A549 (cell line): ENCODE results near the gene CEP128. TPM values are rescaled to one million over a fixed set of nuclear protein-coding genes. Genes with fewer than 3 reads are reported as not detected.
A peak's percentile ranks its signal among the peaks of the same experiment; 100 is the strongest.

Experiments
- ATAC-seq, 2 experiments: fragments of 200-7000 bp in 1 of 2; fragments of >200 bp in 1 of 2; cut with Nextera tagmentation in 1 of 2; cut with Tn5 transposase in 1 of 2; 3 replicates each; pipeline versions ENCODE4 v1.8.0 to v1.9.1; 2018 to 2020; ENCODE audit warnings: mild to moderate bottlenecking in 1 of 2, moderate library complexity in 1 of 2
- CTCF ChIA-PET: fragments of 300-600 bp; sonication (Branson Sonifier 250); formaldehyde crosslinking; extraction: SDS; loops from one replicate; lab custom pipeline; 2021; ENCODE audit warnings: antibody characterized with exemption, inconsistent platforms; lab: Yijun Ruan, JAX
- POLR2A ChIA-PET: fragments of 350-600 bp; formaldehyde crosslinking; extraction: SDS; loops from one replicate; lab custom pipeline; 2021; ENCODE audit warnings: antibody characterized with exemption, inconsistent platforms; lab: Yijun Ruan, JAX
- DNase-seq, 2 experiments: peaks; one replicate each; pipeline versions ENCODE4 v3.0.0 to v3.0.0-alpha.2; 2011 to 2016; ENCODE audit warnings: low read depth in 1 of 2, low spot score in 1 of 2
- FAIRE-seq: peaks from 2 replicates; lab custom pipeline; 2011; peaks lifted over from hg19 to GRCh38; lab: Jason Lieb, UNC
- H3K27ac ChIP-seq, 2 experiments: fragments of >200 bp; sonication (Bioruptor Twin); formaldehyde crosslinking; 3 replicates each; pipeline ENCODE4 v1.5.1; 2016 to 2017
- H3K4me1 ChIP-seq: fragments of >200 bp; sonication (Bioruptor Twin); formaldehyde crosslinking; 3 replicates; pipeline ENCODE4 v1.6.1; 2016
- H3K4me2 ChIP-seq: fragments of >200 bp; sonication (Bioruptor Twin); formaldehyde crosslinking; 3 replicates; pipeline ENCODE4 v1.6.1; 2016
- H3K4me3 ChIP-seq: fragments of >200 bp; sonication (Bioruptor Twin); formaldehyde crosslinking; 3 replicates; pipeline ENCODE4 v1.5.1; 2016
- H3K9me3 ChIP-seq: fragments of >200 bp; sonication (Bioruptor Twin); formaldehyde crosslinking; 3 replicates; pipeline ENCODE4 v1.6.1; 2016
- E2F6 ChIP-seq: IDR thresholded peaks from 2 replicates; pipeline ENCODE4 v1.6.1; 2012; ENCODE audit warnings: low read depth, borderline replicate concordance
- EHMT2 ChIP-seq: fragments of 200-600 bp; sonication (generic); IDR thresholded peaks from 2 replicates; pipeline ENCODE4 v1.6.1; 2016; ENCODE audit warnings: antibody characterized with exemption, low read depth, mild to moderate bottlenecking, moderate library complexity
- FOSL2 ChIP-seq, 2 experiments: fragments of 450-650 bp in 1 of 2; fragments of >200 bp in 1 of 2; sonication (Bioruptor Twin) in 1 of 2; formaldehyde crosslinking; IDR thresholded peaks; 2 replicates each; pipeline versions ENCODE4 v1.5.0 to v1.6.1; 2016 to 2020; ENCODE audit warnings: mild to moderate bottlenecking in 1 of 2, moderate library complexity in 1 of 2
- FOXS1 ChIP-seq: fragments of 250-450 bp; sonication (Bioruptor Pico); IDR thresholded peaks from 2 replicates; pipeline ENCODE4 v1.5.0; 2020; ENCODE audit warnings: mild to moderate bottlenecking, moderate library complexity
- HEYL ChIP-seq: fragments of 250-450 bp; sonication (Bioruptor Pico); IDR thresholded peaks from 2 replicates; pipeline ENCODE4 v1.8.0; 2021; ENCODE audit warnings: mild to moderate bottlenecking, moderate library complexity
- HMGXB4 ChIP-seq: fragments of 250-450 bp; sonication (Bioruptor Pico); IDR thresholded peaks from 2 replicates; pipeline ENCODE4 v1.5.0; 2021; ENCODE audit warnings: mild to moderate bottlenecking, moderate library complexity, borderline replicate concordance
- JUN ChIP-seq, 2 experiments: fragments of >200 bp; sonication (Bioruptor Twin); formaldehyde crosslinking; IDR thresholded peaks; 2 replicates in 1 of 2; 3 replicates in 1 of 2; pipeline ENCODE4 v1.6.1; 2016 to 2017
- MAFK ChIP-seq: fragments of 450-650 bp; IDR thresholded peaks from 2 replicates; pipeline ENCODE4 v1.6.1; 2014; ENCODE audit not compliant: partially characterized antibody
- MYC ChIP-seq: IDR thresholded peaks from 2 replicates; pipeline ENCODE4 v1.6.1; 2012; ENCODE audit warnings: mild to moderate bottlenecking, inconsistent platforms, low read length, improper control_type of control experiment, borderline replicate concordance
- PHF8 ChIP-seq: fragments of 200-600 bp; sonication (generic); IDR thresholded peaks from 2 replicates; pipeline ENCODE4 v1.6.1; 2016; ENCODE audit warnings: low read depth, mild to moderate bottlenecking, antibody characterized with exemption, moderate library complexity, borderline replicate concordance
- POLR2A ChIP-seq: IDR thresholded peaks from 2 replicates; pipeline ENCODE4 v1.6.1; 2012; ENCODE audit warnings: mild to moderate bottlenecking, low read length
- RAD21 ChIP-seq, 2 experiments: fragments of >200 bp in 1 of 2; sonication (Bioruptor Twin) in 1 of 2; formaldehyde crosslinking in 1 of 2; IDR thresholded peaks in 1 of 2; conservative IDR thresholded peaks in 1 of 2; 2 replicates in 1 of 2; 3 replicates in 1 of 2; pipeline ENCODE4 v1.6.1; 2012 to 2018; ENCODE audit warnings: inconsistent platforms in 1 of 2
- RARB ChIP-seq: fragments of 250-450 bp; sonication (Bioruptor Pico); IDR thresholded peaks from 2 replicates; pipeline ENCODE4 v1.8.0; 2021; ENCODE audit warnings: mild to moderate bottlenecking, moderate library complexity
- REST ChIP-seq: fragments of 200-600 bp; sonication (generic); IDR thresholded peaks from 2 replicates; pipeline ENCODE4 v1.6.1; 2016; ENCODE audit warnings: antibody characterized with exemption, mild to moderate bottlenecking, moderate library complexity
- RFX5 ChIP-seq: fragments of 450-650 bp; IDR thresholded peaks from 2 replicates; pipeline ENCODE4 v1.7.1; 2014; ENCODE audit warnings: antibody characterized with exemption, mild to moderate bottlenecking, moderate library complexity
- SREBF2 ChIP-seq: fragments of 450-650 bp; IDR thresholded peaks from 2 replicates; pipeline ENCODE4 v1.6.1; 2014; ENCODE audit warnings: mild to moderate bottlenecking, moderate library complexity
- TP53 ChIP-seq: fragments of 250-450 bp; sonication (Bioruptor Pico); IDR thresholded peaks from 2 replicates; pipeline ENCODE4 v1.5.0; 2021; ENCODE audit warnings: mild to moderate bottlenecking, moderate library complexity
- ZFP36 ChIP-seq: fragments of 450-650 bp; IDR thresholded peaks from 2 replicates; pipeline ENCODE4 v1.6.1; 2014; ENCODE audit warnings: borderline replicate concordance; ENCODE audit not compliant: partially characterized antibody
- whole genome bisulfite sequencing: methylation state at CpG from one replicate; pipeline ENCODE4 v1.1.6; 2017; ENCODE audit errors: missing lambda C conversion rate; 5-methylcytosine and 5-hydroxymethylcytosine counted together
- polyA plus RNA-seq, 4 experiments: library from polyadenylated mRNA; depleted of rRNA in 3 of 4; stranded (reverse); fragments of >200 nt; fragmentation: RNase III in 1 of 4; extraction: RNeasy Plus Mini Kit Qiagen cat#74134 plus additional on column Dnase treatment in 1 of 4; gene quantifications; 2 replicates in 3 of 4; 3 replicates in 1 of 4; pipeline ENCODE4 v1.2.3, GENCODE V29; 2011 to 2017
- TF ChIP-seq, protein P1 (sequence below): fragments of 450-650 bp; IDR thresholded peaks from 2 replicates; pipeline ENCODE4 v1.6.1; 2014; ENCODE audit warnings: antibody characterized with exemption
- TF ChIP-seq, protein P2 (sequence below): fragments of >200 bp; sonication (Bioruptor Twin); formaldehyde crosslinking; IDR thresholded peaks from 2 replicates; pipeline ENCODE4 v1.6.1; 2016
- TF ChIP-seq, protein P3 (sequence below): IDR thresholded peaks from 2 replicates; pipeline ENCODE4 v1.6.1; 2012
- TF ChIP-seq, protein P4 (sequence below): fragments of >200 bp; sonication (Bioruptor Twin); formaldehyde crosslinking; IDR thresholded peaks from 3 replicates; pipeline ENCODE4 v1.5.1; 2016
- TF ChIP-seq, protein P5 (sequence below): fragments of 150-350 bp; IDR thresholded peaks from 2 replicates; pipeline ENCODE4 v1.6.1; 2014; ENCODE audit warnings: low read depth, mild to moderate bottlenecking, low read length

Gene CEP128
- polyA plus RNA-seq, 2 of the 4 experiments (the other 2 are of a cell fraction) = 5.8 to 7.0 TPM

GRCh38 chr14:80776186-80776585 lies 165.4 kb downstream of the CEP128 start:
- DNase-seq = no peak
- ATAC-seq = no peak
- no peak overlapping the region for H3K4me3 ChIP-seq
- ChIA-PET POLR2A (no interaction called here), CTCF (no interaction called here)
- no peak overlapping the region for H3K4me2 ChIP-seq
- TF ChIP-seq FOSL2 (IDR thresholded peaks at IDR 0.05) (no peak), FOSL2 (CRISPR knock-in tag; IDR thresholded peaks at IDR 0.05) (no peak), MAFK (peak; percentile 54)
- no peaks in the 10 kb centered on the region for H3K4me1 ChIP-seq
- no peak overlapping the region for H3K27ac ChIP-seq
- no peaks in the 10 kb centered on the region for H3K9me3 ChIP-seq
- no peak for FAIRE-seq

DNA sequence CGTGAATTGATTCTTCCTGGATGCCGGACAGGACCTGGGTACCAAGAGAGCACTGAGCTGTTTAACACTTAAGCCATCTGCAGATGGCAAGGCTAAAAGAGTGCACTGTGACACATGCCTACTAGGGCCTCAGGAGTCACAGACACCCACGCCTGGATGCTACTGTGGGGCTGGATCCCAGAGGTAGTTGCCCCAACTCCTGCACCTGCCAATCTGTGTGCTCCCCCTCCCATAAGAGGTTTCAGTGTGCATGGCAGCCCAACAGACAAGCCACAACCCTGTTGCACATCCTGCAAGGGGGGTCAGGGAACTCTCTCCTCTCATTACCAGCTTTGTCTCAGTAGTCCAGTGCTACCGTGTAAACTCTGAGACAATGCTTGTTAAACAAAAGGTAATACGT lies 169.0 kb downstream of the CEP128 start:
- no peak for FAIRE-seq
- 95% methylated on average over 5 of the region's 5 CpGs for WGBS
- H3K4me3 ChIP-seq = no peak overlapping the region
- H3K27ac ChIP-seq = no peak overlapping the region
- no peaks in the 10 kb centered on the region for H3K4me1 ChIP-seq
- no peaks in the 10 kb centered on the region for H3K9me3 ChIP-seq
- ATAC-seq = no peak
- no peak for TF ChIP-seq POLR2A
- no peak for TF ChIP-seq E2F6
- TF ChIP-seq EHMT2 = no peak
- TF ChIP-seq, protein P1, sequence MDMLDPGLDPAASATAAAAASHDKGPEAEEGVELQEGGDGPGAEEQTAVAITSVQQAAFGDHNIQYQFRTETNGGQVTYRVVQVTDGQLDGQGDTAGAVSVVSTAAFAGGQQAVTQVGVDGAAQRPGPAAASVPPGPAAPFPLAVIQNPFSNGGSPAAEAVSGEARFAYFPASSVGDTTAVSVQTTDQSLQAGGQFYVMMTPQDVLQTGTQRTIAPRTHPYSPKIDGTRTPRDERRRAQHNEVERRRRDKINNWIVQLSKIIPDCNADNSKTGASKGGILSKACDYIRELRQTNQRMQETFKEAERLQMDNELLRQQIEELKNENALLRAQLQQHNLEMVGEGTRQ = no peak
- CTCF ChIA-PET = no interaction called here
- POLR2A ChIA-PET = no interaction called here
- no peak overlapping the region for H3K4me2 ChIP-seq
- DNase-seq = no peak

GRCh38 chr14:80771201-80771600 lies 170.3 kb downstream of the CEP128 start:
- ChIA-PET POLR2A (no interaction called here), CTCF (no interaction called here)
- WGBS = 83% methylated on average over 1 of the region's 1 CpG

More at GRCh38 chr14:80771201-80771600, 170.3 kb downstream of the CEP128 start:
- Histone ChIP-seq H3K9me3 (no peaks in the 10 kb centered on the region), H3K4me1 (no peaks in the 10 kb centered on the region), H3K4me3 (no peak overlapping the region)
- no peak for DNase-seq
- FAIRE-seq = no peak
- ATAC-seq = no peak
- TF ChIP-seq EHMT2 = no peak
- TF ChIP-seq, protein P2, sequence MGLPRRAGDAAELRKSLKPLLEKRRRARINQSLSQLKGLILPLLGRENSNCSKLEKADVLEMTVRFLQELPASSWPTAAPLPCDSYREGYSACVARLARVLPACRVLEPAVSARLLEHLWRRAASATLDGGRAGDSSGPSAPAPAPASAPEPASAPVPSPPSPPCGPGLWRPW = no peak
- TF ChIP-seq PHF8 = no peak
- TF ChIP-seq MYC = no peak
- TF ChIP-seq RAD21 (conservative IDR thresholded peaks at IDR 0.05 in 1 of 2, IDR thresholded peaks at IDR 0.05 in 1 of 2) = no peak
- no peak for TF ChIP-seq ZFP36
- TF ChIP-seq, protein P3, sequence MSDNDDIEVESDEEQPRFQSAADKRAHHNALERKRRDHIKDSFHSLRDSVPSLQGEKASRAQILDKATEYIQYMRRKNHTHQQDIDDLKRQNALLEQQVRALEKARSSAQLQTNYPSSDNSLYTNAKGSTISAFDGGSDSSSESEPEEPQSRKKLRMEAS = no peak
- no peak for TF ChIP-seq RFX5
- TF ChIP-seq REST = no peak
- TF ChIP-seq RARB = no peak
- no peak for TF ChIP-seq HEYL (CRISPR knock-in tag)
- TF ChIP-seq, protein P4, sequence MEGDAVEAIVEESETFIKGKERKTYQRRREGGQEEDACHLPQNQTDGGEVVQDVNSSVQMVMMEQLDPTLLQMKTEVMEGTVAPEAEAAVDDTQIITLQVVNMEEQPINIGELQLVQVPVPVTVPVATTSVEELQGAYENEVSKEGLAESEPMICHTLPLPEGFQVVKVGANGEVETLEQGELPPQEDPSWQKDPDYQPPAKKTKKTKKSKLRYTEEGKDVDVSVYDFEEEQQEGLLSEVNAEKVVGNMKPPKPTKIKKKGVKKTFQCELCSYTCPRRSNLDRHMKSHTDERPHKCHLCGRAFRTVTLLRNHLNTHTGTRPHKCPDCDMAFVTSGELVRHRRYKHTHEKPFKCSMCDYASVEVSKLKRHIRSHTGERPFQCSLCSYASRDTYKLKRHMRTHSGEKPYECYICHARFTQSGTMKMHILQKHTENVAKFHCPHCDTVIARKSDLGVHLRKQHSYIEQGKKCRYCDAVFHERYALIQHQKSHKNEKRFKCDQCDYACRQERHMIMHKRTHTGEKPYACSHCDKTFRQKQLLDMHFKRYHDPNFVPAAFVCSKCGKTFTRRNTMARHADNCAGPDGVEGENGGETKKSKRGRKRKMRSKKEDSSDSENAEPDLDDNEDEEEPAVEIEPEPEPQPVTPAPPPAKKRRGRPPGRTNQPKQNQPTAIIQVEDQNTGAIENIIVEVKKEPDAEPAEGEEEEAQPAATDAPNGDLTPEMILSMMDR = no peak
- no peak for TF ChIP-seq TP53 (CRISPR knock-in tag)
- TF ChIP-seq SREBF2 = no peak
- no peak for TF ChIP-seq FOXS1 (CRISPR knock-in tag)
- no peak for TF ChIP-seq JUN (IDR thresholded peaks at IDR 0.05)
- no peak for TF ChIP-seq POLR2A
- TF ChIP-seq, protein P5, sequence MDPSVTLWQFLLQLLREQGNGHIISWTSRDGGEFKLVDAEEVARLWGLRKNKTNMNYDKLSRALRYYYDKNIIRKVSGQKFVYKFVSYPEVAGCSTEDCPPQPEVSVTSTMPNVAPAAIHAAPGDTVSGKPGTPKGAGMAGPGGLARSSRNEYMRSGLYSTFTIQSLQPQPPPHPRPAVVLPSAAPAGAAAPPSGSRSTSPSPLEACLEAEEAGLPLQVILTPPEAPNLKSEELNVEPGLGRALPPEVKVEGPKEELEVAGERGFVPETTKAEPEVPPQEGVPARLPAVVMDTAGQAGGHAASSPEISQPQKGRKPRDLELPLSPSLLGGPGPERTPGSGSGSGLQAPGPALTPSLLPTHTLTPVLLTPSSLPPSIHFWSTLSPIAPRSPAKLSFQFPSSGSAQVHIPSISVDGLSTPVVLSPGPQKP = no peak
- TF ChIP-seq HMGXB4 (CRISPR knock-in tag) = no peak
- TF ChIP-seq, all 56 proteins: peak for 0
- Histone ChIP-seq H3K4me2 (no peak overlapping the region), H3K27ac (no peak overlapping the region)
